Breast epithelium (tissue), 4 donors: ENCODE measurements around the gene PTPN7. TPM values are rescaled to one million over a fixed set of nuclear protein-coding genes. Genes with fewer than 3 reads are reported as not detected.
A peak's percentile ranks its signal among the peaks of the same experiment; 100 is the strongest.

Source experiments
- DNase-seq, 2 donors: peaks; one replicate each; pipeline ENCODE4 v3.0.0-alpha.2; 2019; ENCODE audit warnings: low spot score in 2 of 2
- H3K27ac ChIP-seq, 2 donors: fragments of 200-600 bp; sonication (generic) in 1 of 2; one replicate each; pipeline ENCODE4 v1.5.1; 2016 to 2019; ENCODE audit warnings: mild to moderate bottlenecking in 1 of 2
- H3K27me3 ChIP-seq, 2 donors: fragments of 200-600 bp; sonication (generic) in 1 of 2; one replicate each; pipeline versions ENCODE4 v1.5.1 to v1.6.0; 2017 to 2019; ENCODE audit warnings: control low read depth in 1 of 2, mild to moderate bottlenecking in 1 of 2
- H3K36me3 ChIP-seq: fragments of 200-600 bp; one replicate; pipeline ENCODE4 v1.5.1; 2019
- H3K4me1 ChIP-seq, 2 donors: fragments of 200-600 bp; sonication (generic); one replicate each; pipeline ENCODE4 v1.5.1; 2016 to 2019; ENCODE audit warnings: control low read depth in 1 of 2
- H3K4me3 ChIP-seq, 3 donors: fragments of 200-600 bp; sonication (generic); 1 replicate in 2 of 3; 2 replicates in 1 of 3; pipeline ENCODE4 v1.5.1; 2016 to 2019; ENCODE audit warnings: mild to moderate bottlenecking in 3 of 3, moderate library complexity in 2 of 3
- H3K9me3 ChIP-seq, 2 donors: fragments of 200-600 bp; sonication (generic) in 1 of 2; one replicate each; pipeline ENCODE4 v1.5.1; 2016 to 2019; ENCODE audit warnings: control low read depth in 1 of 2
- CTCF ChIP-seq, 3 donors: fragments of 450-650 bp; IDR thresholded peaks; one replicate each; pipeline ENCODE4 v1.5.1; 2016 to 2017; ENCODE audit warnings: antibody characterized with exemption in 3 of 3, mild to moderate bottlenecking in 3 of 3, moderate library complexity in 3 of 3
- POLR2A ChIP-seq: fragments of 450-650 bp; IDR thresholded peaks from one replicate; pipeline ENCODE4 v1.6.1; 2016; ENCODE audit warnings: antibody characterized with exemption, mild to moderate bottlenecking, moderate library complexity
- POLR2AphosphoS5 ChIP-seq, 3 donors: sonication (generic); formaldehyde crosslinking; IDR thresholded peaks; one replicate each; pipeline ENCODE4 v1.6.1; 2017; ENCODE audit warnings: antibody characterized with exemption in 3 of 3
- intact Hi-C: fragments of 100-400 bp; cut with DNase I; formaldehyde crosslinking; loops from one replicate; pipeline ENCODE4 v1.15.1; 2023; ENCODE audit warnings: low total_unique reads
- total RNA-seq, 3 donors: library from RNA; depleted of rRNA; stranded (reverse); fragments of >200 nt; gene quantifications; one replicate each; pipeline ENCODE4 v1.1.0, GENCODE V29; 2016

The PTPN7 gene
- total RNA-seq, 3 donors from 2014 or later: 1.4 to 4.2 (median 2.9) TPM

- Histone ChIP-seq H3K9me3 (no peaks in the 10 kb centered on the region), H3K36me3 (no peaks in the 10 kb centered on the region), H3K4me1 (peaks cover 8 to 9% of the 10 kb centered on the region in 2 donors), H3K27ac (peak overlapping the region; percentile 89 to 95), H3K27me3 (no peaks in the 10 kb centered on the region), H3K4me3 (no peak overlapping the region)
- intact Hi-C loops: no loop called here
- peak; percentile 82 to 88 for DNase-seq
- TF ChIP-seq POLR2A (no peak), POLR2AphosphoS5 (IDR thresholded peaks at IDR 0.05) (peak in 1 of 3 donors; percentile 60), CTCF (IDR thresholded peaks at IDR 0.05) (no peak)
Measured at GRCh38 chr1:202107321-202107761, 53.1 kb downstream of the PTPN7 start.

GRCh38 chr1:202106340-202107254 is 53.8 kb downstream of the PTPN7 start:
- no peak for DNase-seq
- H3K9me3 ChIP-seq: no peaks in the 10 kb centered on the region
- peaks cover 8 to 9% of the 10 kb centered on the region in 2 donors for H3K4me1 ChIP-seq
- H3K4me3 ChIP-seq: no peak overlapping the region
- H3K27ac ChIP-seq: peak overlapping the region; percentile 89 to 95
- TF ChIP-seq POLR2A (no peak), POLR2AphosphoS5 (IDR thresholded peaks at IDR 0.05) (no peak), CTCF (IDR thresholded peaks at IDR 0.05) (no peak)
- intact Hi-C loops: no loop called here
- no peaks in the 10 kb centered on the region for H3K36me3 ChIP-seq
- no peaks in the 10 kb centered on the region for H3K27me3 ChIP-seq

GRCh38 chr1:202105571-202106339 is 54.6 kb downstream of the PTPN7 start:
- intact Hi-C loops: no loop called here
- Histone ChIP-seq H3K27me3 (no peaks in the 10 kb centered on the region), H3K4me3 (no peak overlapping the region), H3K36me3 (no peaks in the 10 kb centered on the region), H3K9me3 (no peaks in the 10 kb centered on the region), H3K4me1 (peaks cover 8 to 14% of the 10 kb centered on the region in 2 donors), H3K27ac (peak overlapping the region; percentile 89 to 95)
- DNase-seq: peak in 1 of 2 donors; percentile 57
- TF ChIP-seq CTCF (IDR thresholded peaks at IDR 0.05) (no peak), POLR2AphosphoS5 (IDR thresholded peaks at IDR 0.05) (peak in 1 of 3 donors; percentile 25), POLR2A (no peak)

GRCh38 chr1:202104073-202104472 is 56.3 kb downstream of the PTPN7 start:
- H3K27ac ChIP-seq: peak overlapping the region in 1 of 2 donors; percentile 25
- H3K4me1 ChIP-seq: peaks cover 8 to 14% of the 10 kb centered on the region in 2 donors
- TF ChIP-seq CTCF (IDR thresholded peaks at IDR 0.05) (no peak), POLR2AphosphoS5 (IDR thresholded peaks at IDR 0.05) (no peak), POLR2A (no peak)
- DNase-seq: no peak
- H3K9me3 ChIP-seq: no peaks in the 10 kb centered on the region
- H3K4me3 ChIP-seq: no peak overlapping the region
- no peaks in the 10 kb centered on the region for H3K36me3 ChIP-seq
- H3K27me3 ChIP-seq: no peaks in the 10 kb centered on the region
- intact Hi-C loops: no loop called here
